KBM-7 (cell line): ENCODE measurements around the gene TOM1L1.
"Not testable (repeated sequence)": the region's sequence is repeated elsewhere in the genome, so short reads cannot be mapped to it uniquely, and the experiment has no call there.

Experiments used
- DNase-seq: peaks from one replicate; pipeline ENCODE4 v3.0.0-alpha.2; 2015
- in situ Hi-C: fragments of 300-500 bp; cut with MboI; formaldehyde crosslinking; loops from 2 replicates; pipeline ENCODE4 v1.14.3; 2020; ENCODE audit warnings: low sequenced_read_pairs, low pct_unique_long_range_greater_than_20kb, mixed read lengths

The TOM1L1 gene, protein sequence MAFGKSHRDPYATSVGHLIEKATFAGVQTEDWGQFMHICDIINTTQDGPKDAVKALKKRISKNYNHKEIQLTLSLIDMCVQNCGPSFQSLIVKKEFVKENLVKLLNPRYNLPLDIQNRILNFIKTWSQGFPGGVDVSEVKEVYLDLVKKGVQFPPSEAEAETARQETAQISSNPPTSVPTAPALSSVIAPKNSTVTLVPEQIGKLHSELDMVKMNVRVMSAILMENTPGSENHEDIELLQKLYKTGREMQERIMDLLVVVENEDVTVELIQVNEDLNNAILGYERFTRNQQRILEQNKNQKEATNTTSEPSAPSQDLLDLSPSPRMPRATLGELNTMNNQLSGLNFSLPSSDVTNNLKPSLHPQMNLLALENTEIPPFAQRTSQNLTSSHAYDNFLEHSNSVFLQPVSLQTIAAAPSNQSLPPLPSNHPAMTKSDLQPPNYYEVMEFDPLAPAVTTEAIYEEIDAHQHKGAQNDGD

DNA sequence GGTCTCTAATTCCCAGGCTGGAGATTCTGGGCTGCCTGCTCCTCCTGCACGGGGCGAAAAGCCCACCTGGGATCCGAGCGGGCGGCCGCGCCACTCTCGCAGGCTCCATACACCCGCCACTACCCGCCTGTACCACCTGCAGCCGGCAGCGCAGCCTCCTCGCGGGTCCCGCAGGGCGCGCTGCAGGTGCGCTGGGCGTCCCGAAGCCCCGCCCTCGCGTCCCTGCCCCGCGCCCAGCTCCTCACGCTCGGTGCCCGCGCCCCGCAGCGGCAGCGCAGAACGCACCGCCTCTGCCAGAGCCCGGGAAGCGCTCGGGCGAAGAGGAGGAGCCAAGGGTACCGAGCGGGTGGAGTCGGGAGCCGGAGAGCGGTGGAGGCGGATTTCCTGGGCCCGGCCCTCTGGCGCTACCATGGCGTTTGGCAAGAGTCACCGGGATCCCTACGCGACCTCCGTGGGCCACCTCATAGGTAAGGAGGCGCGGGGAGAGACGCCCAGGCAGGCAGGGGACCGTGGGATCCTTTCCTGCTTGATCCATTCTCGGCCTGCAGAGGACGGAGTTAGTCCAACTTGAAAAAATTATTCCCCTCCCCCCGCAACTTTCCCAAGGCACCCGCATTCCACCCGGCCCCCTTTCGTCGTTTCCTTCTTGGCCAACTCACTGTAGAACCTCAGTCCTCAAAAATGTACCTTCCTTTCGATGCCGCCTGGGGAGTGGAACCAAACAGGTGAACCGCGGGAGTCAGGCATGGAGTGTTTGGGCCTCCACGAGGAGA, at the start of gene TOM1L1:
TSS of gene TOM1L1 (plus strand) at position 396 of the 773 bp plus-strand sequence. CDS start at position 410, 14 bp downstream.
- in situ Hi-C loops: no loop called here
- DNase-seq: peak; percentile 64

DNA sequence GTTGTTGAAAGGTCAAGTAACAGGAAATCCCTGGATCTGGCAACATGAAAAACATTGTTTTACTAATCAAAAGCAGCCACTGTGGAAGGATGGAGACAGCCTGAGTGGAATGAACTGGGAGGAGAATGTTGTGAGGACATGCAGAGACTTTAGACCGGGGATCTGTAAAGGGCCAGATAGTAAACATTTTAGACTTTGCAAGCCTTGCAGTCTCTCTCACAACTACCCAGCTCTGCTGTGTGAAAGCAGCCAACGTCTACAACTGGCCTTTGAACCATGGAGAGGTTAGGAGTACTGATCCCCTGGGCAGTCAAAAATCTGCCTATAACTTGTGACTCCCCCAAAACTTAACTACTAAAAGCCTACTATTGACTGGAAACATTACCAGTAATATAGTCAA, 41.5 kb upstream of the TOM1L1 start:
- no peak for DNase-seq

GRCh38 chr17:54860617-54861470, 39.8 kb upstream of the TOM1L1 start:
- DNase-seq: no peak
- in situ Hi-C loops: no loop called here

More for the DNA sequence above, 41.5 kb upstream of the TOM1L1 start:
- in situ Hi-C loops: no loop called here

- DNase-seq: no peak
- in situ Hi-C loops: no loop called here
Observed at GRCh38 chr17:54861471-54861983, 39.1 kb upstream of the TOM1L1 start.

GRCh38 chr17:54863176-54863575, 37.5 kb upstream of the TOM1L1 start:
- no peak for DNase-seq
- in situ Hi-C loops: no loop called here

- in situ Hi-C loops: no loop called here
Observed at GRCh38 chr17:54864070-54864469, 36.6 kb upstream of the TOM1L1 start.

GRCh38 chr17:54864636-54865356, 35.9 kb upstream of the TOM1L1 start:
- in situ Hi-C loops: no loop called here
- no peak for DNase-seq

More at GRCh38 chr17:54864070-54864469, 36.6 kb upstream of the TOM1L1 start:
- no peak for DNase-seq

- no peak for DNase-seq
- in situ Hi-C loops: no loop called here
Observed at GRCh38 chr17:54867634-54868033, 33.0 kb upstream of the TOM1L1 start.

- in situ Hi-C loops: no loop called here
- DNase-seq: no peak
Observed at GRCh38 chr17:54870671-54871175, 29.9 kb upstream of the TOM1L1 start.

GRCh38 chr17:54875906-54876305, 24.7 kb upstream of the TOM1L1 start:
- in situ Hi-C loops, DNase-seq: not testable (repeated sequence)

GRCh38 chr17:54876656-54877195, 23.9 kb upstream of the TOM1L1 start:
- in situ Hi-C loops: no loop called here
- no peak for DNase-seq

DNA sequence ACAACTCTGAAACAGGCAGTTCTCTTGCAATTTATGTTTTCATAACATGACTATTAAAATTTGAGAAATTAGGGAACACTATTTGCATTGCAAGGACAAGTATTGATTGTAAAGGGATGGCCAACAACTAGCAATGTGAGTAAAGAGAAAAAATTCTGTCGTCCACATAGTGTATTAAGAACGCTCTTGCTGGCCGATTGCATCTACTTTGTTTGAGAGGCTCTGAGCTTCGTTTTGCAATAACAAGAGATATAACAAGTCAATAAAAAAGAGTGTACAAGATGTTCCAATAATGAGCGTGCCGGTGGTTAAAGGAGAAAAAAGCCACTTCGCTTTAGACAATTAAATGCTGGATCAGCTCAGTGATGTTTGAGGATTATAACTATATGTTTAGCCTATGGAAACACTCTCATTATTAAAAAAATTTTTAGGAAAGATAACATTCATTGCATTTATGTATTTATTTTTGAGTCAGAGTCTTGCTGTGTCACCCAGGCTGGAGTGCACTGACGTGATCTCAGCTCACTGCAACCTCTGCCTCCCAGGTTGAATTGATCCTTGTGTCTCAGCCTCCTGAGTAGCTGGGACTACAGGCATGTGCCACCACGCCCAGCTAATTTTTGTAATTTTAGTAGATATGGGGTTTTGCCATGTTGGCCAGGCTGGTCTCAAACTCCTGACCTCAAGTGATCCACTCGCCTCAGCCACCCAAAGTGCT, 19.2 kb upstream of the TOM1L1 start:
- DNase-seq: no peak
- in situ Hi-C loops: no loop called here

DNA sequence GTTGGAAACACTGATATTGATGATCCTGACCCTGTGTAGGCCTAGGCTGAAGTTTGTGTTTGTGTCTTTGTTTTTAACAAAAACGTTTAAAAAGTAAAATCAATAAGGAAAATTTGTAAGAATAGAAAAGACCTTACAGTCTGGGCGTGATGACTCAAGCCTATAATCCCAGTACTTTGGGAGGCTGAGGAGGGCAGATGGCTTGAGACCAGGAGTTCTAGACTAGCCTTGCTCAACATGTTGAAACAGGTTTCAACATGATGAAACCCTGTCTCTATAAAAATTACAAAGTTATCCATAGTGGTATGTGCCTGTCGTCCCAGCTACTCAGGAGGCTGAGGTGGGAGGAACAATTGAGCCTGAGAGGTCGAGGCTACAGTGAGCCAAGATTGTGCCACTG, 18.3 kb upstream of the TOM1L1 start:
- no peak for DNase-seq
- in situ Hi-C loops: no loop called here

GRCh38 chr17:54882950-54883349, 17.7 kb upstream of the TOM1L1 start:
- no peak for DNase-seq
- in situ Hi-C loops: no loop called here

DNA sequence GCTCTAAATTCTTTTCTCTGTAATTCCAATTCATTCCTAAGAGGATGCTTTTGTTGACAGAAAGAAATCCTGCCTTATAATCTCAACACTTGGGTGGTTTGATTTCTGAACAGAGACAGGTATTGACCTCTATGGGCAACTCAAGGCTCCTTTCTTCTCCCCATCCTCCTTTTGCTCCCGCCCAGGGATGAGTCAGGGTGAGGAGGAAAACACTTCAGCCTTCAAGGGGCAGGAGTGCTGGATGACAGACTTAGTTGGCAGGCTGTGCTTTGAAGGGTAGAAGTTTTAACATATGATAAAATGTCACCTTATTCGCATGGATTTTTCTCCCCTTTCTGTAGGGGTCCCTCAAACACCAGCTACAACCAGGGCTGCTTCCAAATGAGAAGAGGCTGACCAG, 16.7 kb upstream of the TOM1L1 start:
- in situ Hi-C loops: no loop called here
- no peak for DNase-seq

GRCh38 chr17:54887787-54888186, 12.9 kb upstream of the TOM1L1 start:
- in situ Hi-C loops: no loop called here
- DNase-seq: no peak

GRCh38 chr17:54888254-54888653, 12.4 kb upstream of the TOM1L1 start:
- in situ Hi-C loops: no loop called here
- DNase-seq: no peak
